Measurements from ENCODE around the gene RAPGEF1.

The RAPGEF1 gene

GRCh38 chr9:131605770-131606590 lies 133.9 kb downstream of the RAPGEF1 start:
- no peak for DNase-seq (ENCODE audit: low read depth)
- no peak for TF ChIP-seq CTCF (IDR thresholded peaks at IDR 0.05; ENCODE audit: low read depth, low read length, missing control alignments)
- H3K4me3 ChIP-seq (ENCODE audit: low read depth, low read length) = no peak overlapping the region

DNA sequence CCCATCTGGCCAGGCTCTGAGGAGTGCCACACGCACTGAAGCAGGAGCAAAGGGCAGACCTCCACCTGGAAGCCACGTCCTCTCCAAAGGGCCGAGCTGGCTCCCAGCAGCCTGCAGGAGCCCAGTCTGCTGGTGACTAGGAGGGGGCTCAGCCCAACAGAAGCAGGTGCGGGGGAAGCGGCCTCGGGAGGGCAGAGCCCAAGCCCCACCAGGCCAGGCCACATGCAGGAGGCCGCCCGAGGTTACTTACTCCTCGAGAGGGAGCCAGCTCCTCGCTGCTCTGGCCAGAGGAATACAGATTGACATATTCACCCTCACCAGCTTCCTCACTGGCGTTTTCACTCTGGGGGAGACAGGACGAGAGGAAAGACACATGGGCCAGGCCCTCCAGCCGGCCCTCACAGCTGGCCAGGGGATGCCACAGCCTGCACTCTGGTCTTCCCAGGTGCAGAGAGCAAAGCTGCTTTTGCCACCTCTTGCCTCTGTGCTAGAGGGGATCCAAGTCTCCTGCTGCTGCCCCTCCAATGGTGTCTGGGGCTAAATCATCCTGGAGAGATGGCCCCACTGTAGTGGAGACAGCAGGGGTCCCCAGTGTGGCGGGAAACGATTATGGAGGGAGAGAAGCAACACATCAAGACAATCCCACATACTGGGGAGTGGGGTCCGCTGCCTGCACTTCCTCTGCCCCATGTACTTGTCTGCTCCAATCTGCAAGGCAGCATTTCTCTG lies 136.0 kb downstream of the RAPGEF1 start:
- no peak for TF ChIP-seq CTCF (IDR thresholded peaks at IDR 0.05; ENCODE audit: low read depth, low read length, missing control alignments)
- no peak overlapping the region for H3K4me3 ChIP-seq (ENCODE audit: low read depth, low read length)
- no peak for DNase-seq (ENCODE audit: low read depth)

DNA sequence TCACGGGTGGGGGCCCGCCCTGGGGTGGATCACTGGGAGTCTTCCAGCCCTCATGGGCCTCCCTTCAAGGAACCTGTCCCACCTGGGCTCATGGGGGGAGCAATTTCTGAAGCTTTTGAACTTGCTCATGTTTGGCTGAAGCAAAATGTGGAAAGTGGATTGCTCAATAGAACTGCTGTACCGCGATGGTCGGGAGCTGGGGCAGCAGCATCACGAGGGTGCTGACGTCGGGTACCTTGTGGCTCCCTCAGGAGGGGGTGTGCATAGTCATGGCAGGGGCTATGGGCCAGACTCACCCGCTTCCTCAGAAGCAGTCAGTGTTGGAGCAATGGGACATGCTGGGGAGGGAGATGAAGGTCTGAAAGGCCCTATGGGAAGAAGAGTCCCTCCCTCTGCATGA lies 136.7 kb downstream of the RAPGEF1 start:
- DNase-seq (ENCODE audit: low read depth) = no peak
- no peak overlapping the region for H3K4me3 ChIP-seq (ENCODE audit: low read depth, low read length)
- TF ChIP-seq CTCF (IDR thresholded peaks at IDR 0.05; ENCODE audit: low read depth, low read length, missing control alignments) = no peak

DNA sequence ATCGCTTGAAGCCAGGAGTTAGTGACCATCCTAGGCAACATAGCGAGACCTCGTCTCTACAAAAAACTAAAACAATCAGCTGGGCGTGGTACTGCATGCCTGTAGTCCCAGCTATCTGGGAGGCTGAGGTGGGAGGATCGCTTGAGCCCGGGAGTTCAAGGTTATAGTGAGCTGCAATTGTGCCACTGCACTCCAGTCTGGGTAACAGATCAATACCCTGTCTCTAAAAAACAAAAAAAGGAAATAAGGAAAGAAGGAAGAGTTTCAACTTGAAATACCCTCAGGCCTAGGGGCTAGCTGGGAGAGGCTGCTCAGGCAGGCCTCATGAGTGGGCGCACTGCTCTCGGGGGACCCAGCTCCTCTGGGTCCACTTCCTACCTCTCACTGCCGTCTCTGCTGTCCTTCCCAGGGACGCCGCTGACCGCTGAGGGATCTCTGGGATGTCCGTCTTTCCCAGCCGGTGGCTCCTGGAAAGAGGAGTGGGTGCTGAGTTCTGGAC lies 138.1 kb downstream of the RAPGEF1 start:
- no peak overlapping the region for H3K4me3 ChIP-seq (ENCODE audit: low read depth, low read length)
- TF ChIP-seq CTCF (IDR thresholded peaks at IDR 0.05; ENCODE audit: low read depth, low read length, missing control alignments) = no peak
- no peak for DNase-seq (ENCODE audit: low read depth)

DNA sequence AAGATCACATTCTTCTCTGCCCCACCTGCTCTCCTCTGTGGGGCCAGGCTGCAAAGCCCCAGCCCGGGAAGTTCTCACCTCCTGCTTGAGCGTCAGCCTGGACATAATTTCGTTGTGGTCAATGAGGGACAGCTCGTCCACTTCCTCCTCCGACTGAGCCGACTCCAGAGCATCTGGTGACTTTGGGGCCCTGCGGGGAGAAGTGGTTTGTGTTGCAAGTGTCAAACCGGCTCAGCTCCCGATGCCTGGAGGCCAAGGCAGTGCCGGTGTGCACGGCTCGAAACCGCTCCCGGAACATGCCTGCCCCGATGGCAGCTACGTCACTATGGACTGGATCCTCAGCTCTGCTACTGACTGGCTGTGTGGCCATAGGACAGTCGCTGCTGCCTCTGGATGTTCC lies 141.8 kb downstream of the RAPGEF1 start:
- DNase-seq (ENCODE audit: low read depth) = no peak
- no peak for TF ChIP-seq CTCF (IDR thresholded peaks at IDR 0.05; ENCODE audit: low read depth, low read length, missing control alignments)
- H3K4me3 ChIP-seq (ENCODE audit: low read depth, low read length) = no peak overlapping the region

DNA sequence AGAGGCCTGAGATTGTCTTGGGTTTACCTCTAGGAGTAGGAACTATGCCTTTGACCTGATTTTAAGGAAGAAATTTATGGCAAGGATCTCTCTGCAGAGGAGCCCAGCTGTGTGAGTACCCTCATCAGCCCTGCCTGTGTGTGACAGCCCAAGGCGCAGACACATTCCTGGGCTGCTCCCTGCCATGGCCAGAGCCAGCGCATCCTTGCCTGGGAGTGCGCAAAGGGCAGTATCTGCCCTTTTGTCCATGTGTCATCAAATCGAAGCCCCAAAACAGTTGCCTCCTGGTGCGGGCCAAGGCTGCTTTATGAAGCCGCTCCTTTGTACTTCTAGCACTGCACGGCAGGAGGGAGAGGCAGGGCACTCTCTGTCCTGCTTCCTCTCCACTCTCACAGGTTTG lies 142.6 kb downstream of the RAPGEF1 start:
- no peak for TF ChIP-seq CTCF (IDR thresholded peaks at IDR 0.05; ENCODE audit: low read depth, low read length, missing control alignments)
- H3K4me3 ChIP-seq (ENCODE audit: low read depth, low read length) = no peak overlapping the region
- no peak for DNase-seq (ENCODE audit: low read depth)
